ENCODE results near the gene MED12. TPM values are rescaled to one million over a fixed set of nuclear protein-coding genes. Genes with fewer than 3 reads are reported as not detected.

The MED12 gene
- total RNA-seq, 2 donors from 2014 or later: 66.2 to 79.2 TPM

GRCh38 chrX:71158603-71159002 is 40.2 kb downstream of the MED12 start:
- H3K36me3 Mint-ChIP-seq (ENCODE audit: low read depth): peaks cover 4% of the 10 kb centered on the region
- H3K4me3 Mint-ChIP-seq: no peak overlapping the region
- no peaks in the 10 kb centered on the region for H3K9me3 ChIP-seq (ENCODE audit: control insufficient read depth, low read length, poor library complexity, severe bottlenecking)
- no peak for ATAC-seq
- DNase-seq: no peak
- peaks cover 14% of the 10 kb centered on the region for H3K4me1 Mint-ChIP-seq
- no peak overlapping the region for H3K27ac Mint-ChIP-seq
- no peaks in the 10 kb centered on the region for H3K27me3 Mint-ChIP-seq

- no peaks in the 10 kb centered on the region for H3K9me3 ChIP-seq (ENCODE audit: control insufficient read depth, low read length, poor library complexity, severe bottlenecking)
- DNase-seq (no peak), ATAC-seq (peak; percentile 60)
- Mint-ChIP-seq H3K4me3 (no peak overlapping the region), H3K27me3 (no peaks in the 10 kb centered on the region), H3K27ac (peak overlapping the region; percentile 24), H3K4me1 (peaks cover 14% of the 10 kb centered on the region), H3K36me3 (ENCODE audit: low read depth) (peaks cover 4% of the 10 kb centered on the region)
These were observed 40.9 kb downstream of the MED12 start for GRCh38 chrX:71159335-71159734.

- ATAC-seq (no peak), DNase-seq (no peak)
- Mint-ChIP-seq H3K27me3 (no peaks in the 10 kb centered on the region), H3K36me3 (ENCODE audit: low read depth) (peaks cover 4% of the 10 kb centered on the region), H3K4me1 (peaks cover 14% of the 10 kb centered on the region), H3K27ac (no peak overlapping the region), H3K4me3 (no peak overlapping the region)
- H3K9me3 ChIP-seq (ENCODE audit: control insufficient read depth, low read length, poor library complexity, severe bottlenecking): no peaks in the 10 kb centered on the region
These were observed 42.1 kb downstream of the MED12 start for GRCh38 chrX:71160475-71160874.

- ATAC-seq (no peak), DNase-seq (no peak)
- no peak overlapping the region for H3K27ac Mint-ChIP-seq
- H3K36me3 Mint-ChIP-seq (ENCODE audit: low read depth): no peaks in the 10 kb centered on the region
- peaks cover 3% of the 10 kb centered on the region for H3K4me1 Mint-ChIP-seq
- no peak overlapping the region for H3K4me3 Mint-ChIP-seq
- no peaks in the 10 kb centered on the region for H3K27me3 Mint-ChIP-seq
- H3K9me3 ChIP-seq (ENCODE audit: control insufficient read depth, low read length, poor library complexity, severe bottlenecking): no peaks in the 10 kb centered on the region
These were observed 44.6 kb downstream of the MED12 start for GRCh38 chrX:71162981-71163380.

- Mint-ChIP-seq H3K4me1 (no peaks in the 10 kb centered on the region), H3K4me3 (no peak overlapping the region), H3K27ac (no peak overlapping the region), H3K27me3 (no peaks in the 10 kb centered on the region), H3K36me3 (ENCODE audit: low read depth) (no peaks in the 10 kb centered on the region)
- no peak for DNase-seq
- H3K9me3 ChIP-seq (ENCODE audit: control insufficient read depth, low read length, poor library complexity, severe bottlenecking): no peaks in the 10 kb centered on the region
- no peak for ATAC-seq
These were observed 45.7 kb downstream of the MED12 start for GRCh38 chrX:71164071-71164470.

- no peak overlapping the region for H3K4me3 Mint-ChIP-seq
- no peaks in the 10 kb centered on the region for H3K9me3 ChIP-seq (ENCODE audit: control insufficient read depth, low read length, poor library complexity, severe bottlenecking)
- H3K27me3 Mint-ChIP-seq: no peaks in the 10 kb centered on the region
- H3K36me3 Mint-ChIP-seq (ENCODE audit: low read depth): no peaks in the 10 kb centered on the region
- H3K4me1 Mint-ChIP-seq: peaks cover 3% of the 10 kb centered on the region
- DNase-seq: no peak
- ATAC-seq: no peak
- no peak overlapping the region for H3K27ac Mint-ChIP-seq
These were observed 48.1 kb downstream of the MED12 start for GRCh38 chrX:71166461-71166860.

GRCh38 chrX:71167031-71167781 is 48.8 kb downstream of the MED12 start:
- Mint-ChIP-seq H3K27me3 (no peaks in the 10 kb centered on the region), H3K36me3 (ENCODE audit: low read depth) (no peaks in the 10 kb centered on the region), H3K27ac (no peak overlapping the region), H3K4me3 (no peak overlapping the region), H3K4me1 (peaks cover 3% of the 10 kb centered on the region)
- H3K9me3 ChIP-seq (ENCODE audit: control insufficient read depth, low read length, poor library complexity, severe bottlenecking): no peaks in the 10 kb centered on the region
- DNase-seq: no peak
- no peak for ATAC-seq

GRCh38 chrX:71168134-71168533 is 49.7 kb downstream of the MED12 start:
- H3K9me3 ChIP-seq (ENCODE audit: control insufficient read depth, low read length, poor library complexity, severe bottlenecking): no peaks in the 10 kb centered on the region
- no peak for DNase-seq
- Mint-ChIP-seq H3K36me3 (ENCODE audit: low read depth) (no peaks in the 10 kb centered on the region), H3K4me3 (peak overlapping the region; percentile 15), H3K27me3 (no peaks in the 10 kb centered on the region), H3K27ac (no peak overlapping the region), H3K4me1 (peaks cover 3% of the 10 kb centered on the region)
- ATAC-seq: no peak

GRCh38 chrX:71169586-71169985 is 51.2 kb downstream of the MED12 start:
- no peak for DNase-seq
- Mint-ChIP-seq H3K4me3 (no peak overlapping the region), H3K36me3 (ENCODE audit: low read depth) (peaks cover 2% of the 10 kb centered on the region), H3K4me1 (peaks cover 3% of the 10 kb centered on the region), H3K27ac (no peak overlapping the region), H3K27me3 (no peaks in the 10 kb centered on the region)
- ATAC-seq: no peak
- no peaks in the 10 kb centered on the region for H3K9me3 ChIP-seq (ENCODE audit: control insufficient read depth, low read length, poor library complexity, severe bottlenecking)

GRCh38 chrX:71170660-71171059 is 52.3 kb downstream of the MED12 start:
- Mint-ChIP-seq H3K4me1 (peaks cover 3% of the 10 kb centered on the region), H3K4me3 (no peak overlapping the region), H3K27ac (no peak overlapping the region), H3K36me3 (ENCODE audit: low read depth) (peaks cover 2% of the 10 kb centered on the region), H3K27me3 (no peaks in the 10 kb centered on the region)
- ATAC-seq: no peak
- DNase-seq: no peak
- H3K9me3 ChIP-seq (ENCODE audit: control insufficient read depth, low read length, poor library complexity, severe bottlenecking): no peaks in the 10 kb centered on the region

- Mint-ChIP-seq H3K27ac (no peak overlapping the region), H3K4me3 (no peak overlapping the region), H3K36me3 (ENCODE audit: low read depth) (peaks cover 2% of the 10 kb centered on the region), H3K27me3 (no peaks in the 10 kb centered on the region), H3K4me1 (peaks cover 3% of the 10 kb centered on the region)
- ATAC-seq: no peak
- DNase-seq: no peak
- no peaks in the 10 kb centered on the region for H3K9me3 ChIP-seq (ENCODE audit: control insufficient read depth, low read length, poor library complexity, severe bottlenecking)
These were observed 52.9 kb downstream of the MED12 start for GRCh38 chrX:71171110-71171801.

- no peaks in the 10 kb centered on the region for H3K9me3 ChIP-seq (ENCODE audit: control insufficient read depth, low read length, poor library complexity, severe bottlenecking)
- Mint-ChIP-seq H3K36me3 (ENCODE audit: low read depth) (peaks cover 2% of the 10 kb centered on the region), H3K4me1 (peaks cover 3% of the 10 kb centered on the region), H3K27me3 (no peaks in the 10 kb centered on the region), H3K27ac (no peak overlapping the region), H3K4me3 (no peak overlapping the region)
- no peak for DNase-seq
- ATAC-seq: no peak
These were observed 55.0 kb downstream of the MED12 start for GRCh38 chrX:71173440-71173839.

- no peak overlapping the region for H3K4me3 Mint-ChIP-seq
- no peak overlapping the region for H3K27ac Mint-ChIP-seq
- H3K4me1 Mint-ChIP-seq: peaks cover 4% of the 10 kb centered on the region
- H3K36me3 Mint-ChIP-seq (ENCODE audit: low read depth): peaks cover 2% of the 10 kb centered on the region
- H3K9me3 ChIP-seq (ENCODE audit: control insufficient read depth, low read length, poor library complexity, severe bottlenecking): no peaks in the 10 kb centered on the region
- no peak for DNase-seq
- no peaks in the 10 kb centered on the region for H3K27me3 Mint-ChIP-seq
- no peak for ATAC-seq
These were observed 56.4 kb downstream of the MED12 start for GRCh38 chrX:71174795-71175194.

GRCh38 chrX:71175531-71175930 is 57.1 kb downstream of the MED12 start:
- no peak overlapping the region for H3K27ac Mint-ChIP-seq

More at GRCh38 chrX:71175531-71175930, 57.1 kb downstream of the MED12 start:
- no peak for DNase-seq
- ATAC-seq: no peak
- no peaks in the 10 kb centered on the region for H3K9me3 ChIP-seq (ENCODE audit: control insufficient read depth, low read length, poor library complexity, severe bottlenecking)
- Mint-ChIP-seq H3K4me1 (peaks cover 2% of the 10 kb centered on the region), H3K4me3 (no peak overlapping the region), H3K36me3 (ENCODE audit: low read depth) (peaks cover 2% of the 10 kb centered on the region), H3K27me3 (no peaks in the 10 kb centered on the region)

Measured in T-helper 17 cell (primary cell).